GM23338 (cell line): Measurements from ENCODE around the gene AIFM2. TPM values are rescaled to one million over a fixed set of nuclear protein-coding genes. Genes with fewer than 3 reads are reported as not detected.

Experiments used
- ATAC-seq: fragments of 200-7000 bp; cut with Tn5 transposase; 3 replicates; pipeline ENCODE4 v1.9.1; 2020
- DNase-seq: peaks from one replicate; pipeline ENCODE4 v3.0.0-alpha.2; 2015; ENCODE audit warnings: low spot score
- H2AFZ ChIP-seq: fragments of 200-600 bp; sonication (generic); 2 replicates; pipeline ENCODE4 v1.8.0; 2016; ENCODE audit warnings: antibody characterized with exemption, mild to moderate bottlenecking, moderate library complexity
- H3F3A ChIP-seq: fragments of 200-600 bp; sonication (generic); replicated peaks from 2 replicates; pipeline ENCODE4 v1.8.0; 2017; ENCODE audit warnings: antibody characterized with exemption, mixed run types, low read depth
- H3K27ac ChIP-seq: fragments of 200-600 bp; sonication (generic); 2 replicates; pipeline ENCODE4 v1.6.1; 2016; ENCODE audit warnings: low read depth
- H3K27me3 ChIP-seq: fragments of 200-600 bp; sonication (generic); 2 replicates; pipeline ENCODE4 v1.8.0; 2016; ENCODE audit warnings: mild to moderate bottlenecking, mixed run types, moderate library complexity; ENCODE audit not compliant: insufficient read depth
- H3K36me3 ChIP-seq: fragments of 200-600 bp; sonication (generic); 2 replicates; pipeline ENCODE4 v1.8.0; 2016; ENCODE audit warnings: mild to moderate bottlenecking; ENCODE audit not compliant: insufficient read depth
- H3K4me1 ChIP-seq: fragments of 200-600 bp; sonication (generic); 2 replicates; pipeline ENCODE4 v1.8.0; 2016; ENCODE audit warnings: mild to moderate bottlenecking, moderate library complexity; ENCODE audit not compliant: insufficient read depth
- H3K4me2 ChIP-seq: fragments of 200-600 bp; sonication (generic); 2 replicates; pipeline ENCODE4 v1.7.1; 2017; ENCODE audit warnings: mixed run types
- H3K4me3 ChIP-seq: fragments of 200-600 bp; sonication (generic); 2 replicates; pipeline ENCODE4 v1.6.1; 2016; ENCODE audit warnings: mixed run types
- H3K79me2 ChIP-seq: fragments of 200-600 bp; sonication (generic); replicated peaks from 2 replicates; pipeline ENCODE4 v1.8.0; 2017; ENCODE audit warnings: mild to moderate bottlenecking; ENCODE audit not compliant: insufficient read depth
- H3K9me2 ChIP-seq: fragments of 200-600 bp; sonication (generic); 2 replicates; pipeline ENCODE4 v1.8.0; 2017; ENCODE audit not compliant: insufficient read depth
- H4K20me1 ChIP-seq: fragments of 200-600 bp; sonication (generic); replicated peaks from 2 replicates; pipeline ENCODE4 v1.8.0; 2017; ENCODE audit warnings: mild to moderate bottlenecking; ENCODE audit not compliant: insufficient read depth
- H3K27ac Mint-ChIP-seq: 2 replicates; pipeline ENCODE4 v1.8.0; 2020; ENCODE audit warnings: inconsistent platforms, mild to moderate bottlenecking, moderate library complexity, mixed read lengths
- H3K27me3 Mint-ChIP-seq: 3 replicates; pipeline ENCODE4 v1.8.0; 2022; ENCODE audit warnings: low read depth, mild to moderate bottlenecking, moderate library complexity, mixed read lengths, inconsistent platforms; ENCODE audit not compliant: insufficient read depth, poor library complexity
- H3K36me3 Mint-ChIP-seq: 3 replicates; pipeline ENCODE4 v1.8.0; 2021; ENCODE audit warnings: low read depth, mild to moderate bottlenecking, inconsistent platforms, moderate library complexity, mixed read lengths
- H3K4me1 Mint-ChIP-seq: 3 replicates; pipeline ENCODE4 v1.8.0; 2020; ENCODE audit warnings: mild to moderate bottlenecking, inconsistent platforms, mixed read lengths
- H3K4me3 Mint-ChIP-seq: 3 replicates; pipeline ENCODE4 v1.8.0; 2021; ENCODE audit warnings: moderate library complexity, mild to moderate bottlenecking, inconsistent platforms, mixed read lengths
- H3K9me3 Mint-ChIP-seq: 3 replicates; pipeline ENCODE4 v1.8.0; 2020; ENCODE audit warnings: moderate library complexity, mild to moderate bottlenecking, inconsistent platforms, mixed read lengths
- CREB1 ChIP-seq: fragments of 250-450 bp; sonication (Bioruptor Pico); IDR thresholded peaks from 2 replicates; pipeline ENCODE4 v1.5.0; 2020; ENCODE audit warnings: low read depth, mild to moderate bottlenecking, moderate library complexity
- EZH2 ChIP-seq: fragments of 200-600 bp; sonication (generic); IDR thresholded peaks from one replicate; pipeline ENCODE4 v1.8.0; 2017; ENCODE audit warnings: antibody characterized with exemption, mild to moderate bottlenecking, low read depth; ENCODE audit not compliant: unreplicated experiment
- EZH2phosphoT487 ChIP-seq: fragments of 200-600 bp; sonication (generic); IDR thresholded peaks from one replicate; pipeline ENCODE4 v1.8.1; 2018; ENCODE audit warnings: antibody characterized with exemption; ENCODE audit not compliant: unreplicated experiment
- JUNB ChIP-seq: IDR thresholded peaks from one replicate; pipeline ENCODE4 v1.6.1; 2016; ENCODE audit warnings: antibody characterized with exemption; ENCODE audit not compliant: unreplicated experiment
- NANOG ChIP-seq: IDR thresholded peaks from 2 replicates; pipeline ENCODE4 v1.6.1; 2016; ENCODE audit warnings: antibody characterized with exemption, borderline replicate concordance
- POLR2AphosphoS5 ChIP-seq: IDR thresholded peaks from 2 replicates; pipeline ENCODE4 v1.6.1; 2016; ENCODE audit warnings: antibody characterized with exemption, low read depth
- STAT1 ChIP-seq: IDR thresholded peaks from one replicate; pipeline ENCODE4 v1.6.1; 2016; ENCODE audit warnings: antibody characterized with exemption; ENCODE audit not compliant: unreplicated experiment
- ZNF114 ChIP-seq: fragments of 250-450 bp; sonication (Bioruptor Pico); IDR thresholded peaks from 2 replicates; pipeline ENCODE4 v1.5.0; 2020; ENCODE audit warnings: mild to moderate bottlenecking, moderate library complexity
- ZNF331 ChIP-seq: fragments of 250-450 bp; sonication (Bioruptor Pico); IDR thresholded peaks from 2 replicates; pipeline ENCODE4 v1.5.0; 2020; ENCODE audit warnings: low read depth, mild to moderate bottlenecking, moderate library complexity
- polyA plus RNA-seq: library from polyadenylated mRNA; unstranded; fragments of >200 nt; fragmentation: Nextera tagmentation; extraction: Ambion mirVana; gene quantifications from 2 replicates; pipeline ENCODE4 v1.2.1, GENCODE V29; 2016
- total RNA-seq: library from RNA; depleted of rRNA; stranded (reverse); fragments of >200 nt; shearing (Covaris generic); gene quantifications from 2 replicates; pipeline ENCODE4 v1.2.3, GENCODE V29; 2014
- TF ChIP-seq, protein P1 (sequence below), 2 experiments: fragments of 200-600 bp in 1 of 2; sonication (generic) in 1 of 2; conservative IDR thresholded peaks; 2 replicates each; pipeline versions ENCODE4 v1.5.1 to v1.6.1; 2016 to 2017; ENCODE audit warnings: antibody characterized with exemption in 2 of 2, low read depth in 2 of 2, mild to moderate bottlenecking in 2 of 2, moderate library complexity in 1 of 2
- TF ChIP-seq, protein P2 (sequence below): fragments of 250-450 bp; sonication (Bioruptor Pico); IDR thresholded peaks from 2 replicates; pipeline ENCODE4 v1.5.0; 2020; ENCODE audit warnings: mild to moderate bottlenecking, moderate library complexity
- TF ChIP-seq, protein P3 (sequence below): IDR thresholded peaks from 2 replicates; pipeline ENCODE4 v1.6.1; 2016; ENCODE audit warnings: antibody characterized with exemption
- TF ChIP-seq, protein P4 (sequence below): IDR thresholded peaks from one replicate; pipeline ENCODE4 v1.6.1; 2018; ENCODE audit warnings: antibody characterized with exemption; ENCODE audit not compliant: unreplicated experiment

Gene AIFM2
- total and polyA plus RNA-seq, 2 experiments from 2014 or later = 3.2 to 3.6 TPM

DNA sequence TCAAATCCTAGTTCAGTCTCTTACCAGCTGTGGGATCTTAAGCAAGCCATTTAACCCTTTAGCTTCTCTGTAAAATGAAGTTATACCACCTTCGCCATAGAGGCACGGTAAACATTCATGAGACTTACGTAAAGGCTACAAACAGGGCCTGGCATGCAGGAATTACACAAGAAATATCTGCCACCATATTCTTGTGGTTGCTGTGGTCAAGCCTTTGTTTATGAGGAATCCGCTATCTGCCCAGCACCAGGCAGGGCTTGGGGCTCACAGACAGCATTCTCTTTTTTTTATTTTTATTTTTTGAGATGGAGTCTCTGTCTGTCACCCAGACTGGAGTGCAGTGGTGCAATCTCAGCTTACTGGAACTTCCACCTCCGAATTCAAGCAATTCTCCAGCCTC is 9.9 kb downstream of the AIFM2 start:
- no peaks in the 10 kb centered on the region for H3F3A ChIP-seq
- Mint-ChIP-seq H3K4me1 (no peaks in the 10 kb centered on the region), H3K4me3 (no peak overlapping the region), H3K27ac (no peak overlapping the region), H3K9me3 (peaks cover 3% of the 10 kb centered on the region; the same call in 1 of the 3 replicates), H3K27me3 (peaks cover 6% of the 10 kb centered on the region), H3K36me3 (peaks cover 3% of the 10 kb centered on the region; the same call in 1 of the 3 replicates)
- no peaks in the 10 kb centered on the region for H3K27me3 ChIP-seq
- no peak overlapping the region for H3K4me2 ChIP-seq
- no peaks in the 10 kb centered on the region for H3K79me2 ChIP-seq
- no peaks in the 10 kb centered on the region; the same call in 1 of the 2 replicates for H4K20me1 ChIP-seq
- DNase-seq (no peak), ATAC-seq (no peak)
- H3K9me2 ChIP-seq = no peaks in the 10 kb centered on the region
- TF ChIP-seq STAT1 = no peak
- no peak for TF ChIP-seq JUNB
- TF ChIP-seq EZH2phosphoT487 = no peak
- TF ChIP-seq, protein P1, sequence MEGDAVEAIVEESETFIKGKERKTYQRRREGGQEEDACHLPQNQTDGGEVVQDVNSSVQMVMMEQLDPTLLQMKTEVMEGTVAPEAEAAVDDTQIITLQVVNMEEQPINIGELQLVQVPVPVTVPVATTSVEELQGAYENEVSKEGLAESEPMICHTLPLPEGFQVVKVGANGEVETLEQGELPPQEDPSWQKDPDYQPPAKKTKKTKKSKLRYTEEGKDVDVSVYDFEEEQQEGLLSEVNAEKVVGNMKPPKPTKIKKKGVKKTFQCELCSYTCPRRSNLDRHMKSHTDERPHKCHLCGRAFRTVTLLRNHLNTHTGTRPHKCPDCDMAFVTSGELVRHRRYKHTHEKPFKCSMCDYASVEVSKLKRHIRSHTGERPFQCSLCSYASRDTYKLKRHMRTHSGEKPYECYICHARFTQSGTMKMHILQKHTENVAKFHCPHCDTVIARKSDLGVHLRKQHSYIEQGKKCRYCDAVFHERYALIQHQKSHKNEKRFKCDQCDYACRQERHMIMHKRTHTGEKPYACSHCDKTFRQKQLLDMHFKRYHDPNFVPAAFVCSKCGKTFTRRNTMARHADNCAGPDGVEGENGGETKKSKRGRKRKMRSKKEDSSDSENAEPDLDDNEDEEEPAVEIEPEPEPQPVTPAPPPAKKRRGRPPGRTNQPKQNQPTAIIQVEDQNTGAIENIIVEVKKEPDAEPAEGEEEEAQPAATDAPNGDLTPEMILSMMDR (conservative IDR thresholded peaks at IDR 0.05; ENCODE audit: low read depth in 2 of 2) = no peak
- no peak for TF ChIP-seq NANOG
- no peak for TF ChIP-seq CREB1 (CRISPR knock-in tag)
- TF ChIP-seq EZH2 = no peak
- TF ChIP-seq, protein P2, sequence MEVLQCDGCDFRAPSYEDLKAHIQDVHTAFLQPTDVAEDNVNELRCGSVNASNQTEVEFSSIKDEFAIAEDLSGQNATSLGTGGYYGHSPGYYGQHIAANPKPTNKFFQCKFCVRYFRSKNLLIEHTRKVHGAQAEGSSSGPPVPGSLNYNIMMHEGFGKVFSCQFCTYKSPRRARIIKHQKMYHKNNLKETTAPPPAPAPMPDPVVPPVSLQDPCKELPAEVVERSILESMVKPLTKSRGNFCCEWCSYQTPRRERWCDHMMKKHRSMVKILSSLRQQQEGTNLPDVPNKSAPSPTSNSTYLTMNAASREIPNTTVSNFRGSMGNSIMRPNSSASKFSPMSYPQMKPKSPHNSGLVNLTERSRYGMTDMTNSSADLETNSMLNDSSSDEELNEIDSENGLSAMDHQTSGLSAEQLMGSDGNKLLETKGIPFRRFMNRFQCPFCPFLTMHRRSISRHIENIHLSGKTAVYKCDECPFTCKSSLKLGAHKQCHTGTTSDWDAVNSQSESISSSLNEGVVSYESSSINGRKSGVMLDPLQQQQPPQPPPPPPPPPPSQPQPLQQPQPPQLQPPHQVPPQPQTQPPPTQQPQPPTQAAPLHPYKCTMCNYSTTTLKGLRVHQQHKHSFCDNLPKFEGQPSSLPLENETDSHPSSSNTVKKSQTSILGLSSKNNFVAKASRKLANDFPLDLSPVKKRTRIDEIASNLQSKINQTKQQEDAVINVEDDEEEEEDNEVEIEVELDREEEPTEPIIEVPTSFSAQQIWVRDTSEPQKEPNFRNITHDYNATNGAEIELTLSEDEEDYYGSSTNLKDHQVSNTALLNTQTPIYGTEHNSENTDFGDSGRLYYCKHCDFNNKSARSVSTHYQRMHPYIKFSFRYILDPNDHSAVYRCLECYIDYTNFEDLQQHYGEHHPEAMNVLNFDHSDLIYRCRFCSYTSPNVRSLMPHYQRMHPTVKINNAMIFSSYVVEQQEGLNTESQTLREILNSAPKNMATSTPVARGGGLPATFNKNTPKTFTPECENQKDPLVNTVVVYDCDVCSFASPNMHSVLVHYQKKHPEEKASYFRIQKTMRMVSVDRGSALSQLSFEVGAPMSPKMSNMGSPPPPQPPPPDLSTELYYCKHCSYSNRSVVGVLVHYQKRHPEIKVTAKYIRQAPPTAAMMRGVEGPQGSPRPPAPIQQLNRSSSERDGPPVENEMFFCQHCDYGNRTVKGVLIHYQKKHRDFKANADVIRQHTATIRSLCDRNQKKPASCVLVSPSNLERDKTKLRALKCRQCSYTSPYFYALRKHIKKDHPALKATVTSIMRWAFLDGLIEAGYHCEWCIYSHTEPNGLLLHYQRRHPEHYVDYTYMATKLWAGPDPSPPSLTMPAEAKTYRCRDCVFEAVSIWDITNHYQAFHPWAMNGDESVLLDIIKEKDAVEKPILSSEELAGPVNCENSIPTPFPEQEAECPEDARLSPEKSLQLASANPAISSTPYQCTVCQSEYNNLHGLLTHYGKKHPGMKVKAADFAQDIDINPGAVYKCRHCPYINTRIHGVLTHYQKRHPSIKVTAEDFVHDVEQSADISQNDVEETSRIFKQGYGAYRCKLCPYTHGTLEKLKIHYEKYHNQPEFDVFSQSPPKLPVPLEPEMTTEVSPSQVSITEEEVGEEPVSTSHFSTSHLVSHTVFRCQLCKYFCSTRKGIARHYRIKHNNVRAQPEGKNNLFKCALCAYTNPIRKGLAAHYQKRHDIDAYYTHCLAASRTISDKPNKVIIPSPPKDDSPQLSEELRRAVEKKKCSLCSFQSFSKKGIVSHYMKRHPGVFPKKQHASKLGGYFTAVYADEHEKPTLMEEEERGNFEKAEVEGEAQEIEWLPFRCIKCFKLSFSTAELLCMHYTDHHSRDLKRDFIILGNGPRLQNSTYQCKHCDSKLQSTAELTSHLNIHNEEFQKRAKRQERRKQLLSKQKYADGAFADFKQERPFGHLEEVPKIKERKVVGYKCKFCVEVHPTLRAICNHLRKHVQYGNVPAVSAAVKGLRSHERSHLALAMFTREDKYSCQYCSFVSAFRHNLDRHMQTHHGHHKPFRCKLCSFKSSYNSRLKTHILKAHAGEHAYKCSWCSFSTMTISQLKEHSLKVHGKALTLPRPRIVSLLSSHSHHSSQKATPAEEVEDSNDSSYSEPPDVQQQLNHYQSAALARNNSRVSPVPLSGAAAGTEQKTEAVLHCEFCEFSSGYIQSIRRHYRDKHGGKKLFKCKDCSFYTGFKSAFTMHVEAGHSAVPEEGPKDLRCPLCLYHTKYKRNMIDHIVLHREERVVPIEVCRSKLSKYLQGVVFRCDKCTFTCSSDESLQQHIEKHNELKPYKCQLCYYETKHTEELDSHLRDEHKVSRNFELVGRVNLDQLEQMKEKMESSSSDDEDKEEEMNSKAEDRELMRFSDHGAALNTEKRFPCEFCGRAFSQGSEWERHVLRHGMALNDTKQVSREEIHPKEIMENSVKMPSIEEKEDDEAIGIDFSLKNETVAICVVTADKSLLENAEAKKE (CRISPR knock-in tag) = no peak
- TF ChIP-seq ZNF114 = no peak
- TF ChIP-seq, protein P3, sequence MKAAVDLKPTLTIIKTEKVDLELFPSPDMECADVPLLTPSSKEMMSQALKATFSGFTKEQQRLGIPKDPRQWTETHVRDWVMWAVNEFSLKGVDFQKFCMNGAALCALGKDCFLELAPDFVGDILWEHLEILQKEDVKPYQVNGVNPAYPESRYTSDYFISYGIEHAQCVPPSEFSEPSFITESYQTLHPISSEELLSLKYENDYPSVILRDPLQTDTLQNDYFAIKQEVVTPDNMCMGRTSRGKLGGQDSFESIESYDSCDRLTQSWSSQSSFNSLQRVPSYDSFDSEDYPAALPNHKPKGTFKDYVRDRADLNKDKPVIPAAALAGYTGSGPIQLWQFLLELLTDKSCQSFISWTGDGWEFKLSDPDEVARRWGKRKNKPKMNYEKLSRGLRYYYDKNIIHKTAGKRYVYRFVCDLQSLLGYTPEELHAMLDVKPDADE = no peak
- TF ChIP-seq POLR2AphosphoS5 = no peak
- TF ChIP-seq, protein P4, sequence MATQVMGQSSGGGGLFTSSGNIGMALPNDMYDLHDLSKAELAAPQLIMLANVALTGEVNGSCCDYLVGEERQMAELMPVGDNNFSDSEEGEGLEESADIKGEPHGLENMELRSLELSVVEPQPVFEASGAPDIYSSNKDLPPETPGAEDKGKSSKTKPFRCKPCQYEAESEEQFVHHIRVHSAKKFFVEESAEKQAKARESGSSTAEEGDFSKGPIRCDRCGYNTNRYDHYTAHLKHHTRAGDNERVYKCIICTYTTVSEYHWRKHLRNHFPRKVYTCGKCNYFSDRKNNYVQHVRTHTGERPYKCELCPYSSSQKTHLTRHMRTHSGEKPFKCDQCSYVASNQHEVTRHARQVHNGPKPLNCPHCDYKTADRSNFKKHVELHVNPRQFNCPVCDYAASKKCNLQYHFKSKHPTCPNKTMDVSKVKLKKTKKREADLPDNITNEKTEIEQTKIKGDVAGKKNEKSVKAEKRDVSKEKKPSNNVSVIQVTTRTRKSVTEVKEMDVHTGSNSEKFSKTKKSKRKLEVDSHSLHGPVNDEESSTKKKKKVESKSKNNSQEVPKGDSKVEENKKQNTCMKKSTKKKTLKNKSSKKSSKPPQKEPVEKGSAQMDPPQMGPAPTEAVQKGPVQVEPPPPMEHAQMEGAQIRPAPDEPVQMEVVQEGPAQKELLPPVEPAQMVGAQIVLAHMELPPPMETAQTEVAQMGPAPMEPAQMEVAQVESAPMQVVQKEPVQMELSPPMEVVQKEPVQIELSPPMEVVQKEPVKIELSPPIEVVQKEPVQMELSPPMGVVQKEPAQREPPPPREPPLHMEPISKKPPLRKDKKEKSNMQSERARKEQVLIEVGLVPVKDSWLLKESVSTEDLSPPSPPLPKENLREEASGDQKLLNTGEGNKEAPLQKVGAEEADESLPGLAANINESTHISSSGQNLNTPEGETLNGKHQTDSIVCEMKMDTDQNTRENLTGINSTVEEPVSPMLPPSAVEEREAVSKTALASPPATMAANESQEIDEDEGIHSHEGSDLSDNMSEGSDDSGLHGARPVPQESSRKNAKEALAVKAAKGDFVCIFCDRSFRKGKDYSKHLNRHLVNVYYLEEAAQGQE = no peak
- TF ChIP-seq ZNF331 (CRISPR knock-in tag) = no peak
- H3K27ac ChIP-seq = no peak overlapping the region
- no peak overlapping the region for H3K4me3 ChIP-seq
- no peaks in the 10 kb centered on the region for H3K4me1 ChIP-seq
- no peaks in the 10 kb centered on the region for H3K36me3 ChIP-seq
- H2AFZ ChIP-seq = no peak overlapping the region
